H1 (cell line): Measurements from ENCODE around the gene TMEM252. TPM values are rescaled to one million over a fixed set of nuclear protein-coding genes. Genes with fewer than 3 reads are reported as not detected.

Experiments
- CTCF ChIA-PET: fragments of 300-600 bp; sonication (Branson Sonifier 250); formaldehyde crosslinking; loops from one replicate; lab custom pipeline; 2021; ENCODE audit not compliant: partially characterized antibody; lab: Charles Lee
- POLR2A ChIA-PET: fragments of 300-600 bp; sonication (Branson Sonifier 250); formaldehyde crosslinking; loops from one replicate; lab custom pipeline; 2021; ENCODE audit warnings: inconsistent platforms; ENCODE audit not compliant: partially characterized antibody; lab: Charles Lee
- DNase-seq, 2 experiments: peaks; one replicate each; pipeline versions ENCODE4 v3.0.0 to v3.0.0-alpha.2; 2010 to 2022; ENCODE audit warnings: low spot score in 2 of 2, low read depth in 1 of 2, mixed read lengths in 1 of 2
- FAIRE-seq: peaks from 2 replicates; lab custom pipeline; 2011; peaks lifted over from hg19 to GRCh38; lab: Jason Lieb, UNC
- H2AFZ ChIP-seq: 2 replicates; pipeline ENCODE4 v1.8.1; 2012; ENCODE audit warnings: low read length, inconsistent platforms
- H2AK5ac ChIP-seq: 2 replicates; pipeline ENCODE4 v1.6.1; 2013; ENCODE audit warnings: low read depth, low read length
- H2BK120ac ChIP-seq: replicated peaks from 2 replicates; pipeline ENCODE3; 2013; ENCODE audit warnings: low read depth, low read length, inconsistent platforms
- H2BK12ac ChIP-seq: 2 replicates; pipeline ENCODE4 v1.6.1; 2013; ENCODE audit warnings: low read depth, low read length
- H2BK15ac ChIP-seq: 2 replicates; pipeline ENCODE4 v1.6.1; 2013; ENCODE audit warnings: low read length
- H2BK20ac ChIP-seq: 2 replicates; pipeline ENCODE4 v1.6.1; 2013; ENCODE audit warnings: low read length
- H2BK5ac ChIP-seq: 2 replicates; pipeline ENCODE4 v1.6.1; 2013; ENCODE audit warnings: low read depth, low read length
- H3K14ac ChIP-seq: 2 replicates; pipeline ENCODE4 v1.6.1; 2013; ENCODE audit warnings: inconsistent platforms; ENCODE audit not compliant: insufficient read length
- H3K18ac ChIP-seq: 2 replicates; pipeline ENCODE4 v1.6.1; 2013; ENCODE audit warnings: low read length; ENCODE audit errors: extremely low read depth
- H3K23ac ChIP-seq: 2 replicates; pipeline ENCODE4 v1.6.1; 2013; ENCODE audit warnings: inconsistent platforms; ENCODE audit not compliant: insufficient read length
- H3K23me2 ChIP-seq: 2 replicates; pipeline ENCODE4 v1.6.1; 2013; ENCODE audit warnings: low read depth, low read length
- H3K27ac ChIP-seq: 2 replicates; pipeline ENCODE4 v1.6.1; 2011; ENCODE audit warnings: low read depth, low read length, inconsistent platforms
- H3K27me3 ChIP-seq, 4 experiments: replicated peaks in 1 of 4; 1 replicate in 1 of 4; 2 replicates in 3 of 4; pipeline versions ENCODE4 v1.6.1 to v1.8.1; 2011 to 2013; ENCODE audit warnings: low read length in 3 of 4, mild to moderate bottlenecking in 3 of 4, inconsistent platforms in 2 of 4, mixed read lengths in 2 of 4, moderate library complexity in 1 of 4; ENCODE audit not compliant: control insufficient read depth in 3 of 4, insufficient read depth in 3 of 4; ENCODE audit errors: extremely low read depth in 1 of 4
- H3K36me3 ChIP-seq, 4 experiments: 2 replicates each; pipeline versions ENCODE4 v1.6.1 to v1.8.1; 2011 to 2013; ENCODE audit warnings: mild to moderate bottlenecking in 4 of 4, low read length in 3 of 4, moderate library complexity in 2 of 4, control low read depth in 1 of 4, inconsistent platforms in 1 of 4; ENCODE audit not compliant: insufficient read depth in 4 of 4, control insufficient read depth in 2 of 4
- H3K4ac ChIP-seq: replicated peaks from 2 replicates; pipeline ENCODE3; 2013; ENCODE audit warnings: low read length, low read depth, mixed read lengths, inconsistent platforms; ENCODE audit not compliant: insufficient read length
- H3K4me1 ChIP-seq, 4 experiments: replicated peaks in 1 of 4; 1 replicate in 1 of 4; 2 replicates in 3 of 4; pipeline versions ENCODE4 v1.6.1 to v1.8.1; 2011 to 2013; ENCODE audit warnings: low read length in 3 of 4, inconsistent platforms in 2 of 4, mixed read lengths in 1 of 4; ENCODE audit not compliant: insufficient read depth in 4 of 4, control insufficient read depth in 3 of 4
- H3K4me2 ChIP-seq, 2 experiments: 2 replicates each; pipeline versions ENCODE4 v1.6.1 to v1.8.1; 2011 to 2013; ENCODE audit warnings: low read depth in 2 of 2, low read length in 2 of 2, control low read depth in 1 of 2, inconsistent platforms in 1 of 2, mild to moderate bottlenecking in 1 of 2; ENCODE audit not compliant: insufficient read depth in 1 of 2
- H3K4me3 ChIP-seq, 4 experiments: fragments of 200-600, 300-600 bp in 1 of 4; sonication (generic), shearing (Covaris generic), sonication (Bioruptor Twin) in 1 of 4; 2 replicates each; pipeline versions ENCODE4 v1.5.1 to v1.8.1; 2011 to 2016; ENCODE audit warnings: low read length in 4 of 4, low read depth in 3 of 4, control low read depth in 2 of 4, inconsistent platforms in 2 of 4, mild to moderate bottlenecking in 2 of 4, mixed read lengths in 1 of 4, moderate library complexity in 1 of 4; ENCODE audit not compliant: insufficient read depth in 2 of 4; ENCODE audit errors: extremely low read depth in 1 of 4
- H3K56ac ChIP-seq: replicated peaks from 2 replicates; pipeline ENCODE3; 2013; ENCODE audit warnings: low read depth, mild to moderate bottlenecking, mixed read lengths, low read length, inconsistent platforms; ENCODE audit not compliant: insufficient read length
- H3K79me1 ChIP-seq: 2 replicates; pipeline ENCODE4 v1.6.1; 2013; ENCODE audit warnings: low read depth, low read length, control low read depth
- H3K79me2 ChIP-seq, 2 experiments: 2 replicates each; pipeline versions ENCODE4 v1.6.1 to v1.8.1; 2012 to 2013; ENCODE audit warnings: low read length in 2 of 2, mild to moderate bottlenecking in 2 of 2, inconsistent platforms in 1 of 2; ENCODE audit not compliant: insufficient read depth in 2 of 2, control insufficient read depth in 1 of 2
- H3K9ac ChIP-seq, 4 experiments: replicated peaks in 1 of 4; 1 replicate in 1 of 4; 2 replicates in 3 of 4; pipeline versions ENCODE4 v1.6.1 to v1.8.1; 2011 to 2013; ENCODE audit warnings: low read depth in 3 of 4, low read length in 3 of 4, control low read depth in 2 of 4, mild to moderate bottlenecking in 2 of 4, moderate library complexity in 2 of 4, inconsistent platforms in 1 of 4; ENCODE audit errors: extremely low read depth in 1 of 4
- H3K9me3 ChIP-seq, 2 experiments: 2 replicates each; pipeline versions ENCODE4 v1.6.1 to v1.8.1; 2012 to 2013; ENCODE audit warnings: mild to moderate bottlenecking in 2 of 2, moderate library complexity in 2 of 2, control low read depth in 1 of 2, inconsistent platforms in 1 of 2, low read depth in 1 of 2, low read length in 1 of 2, mixed read lengths in 1 of 2; ENCODE audit not compliant: insufficient read depth in 2 of 2
- H4K20me1 ChIP-seq, 2 experiments: replicated peaks in 1 of 2; 2 replicates each; pipeline versions ENCODE3 to v1.8.1; 2011 to 2013; ENCODE audit warnings: inconsistent platforms in 2 of 2, low read length in 2 of 2, mild to moderate bottlenecking in 1 of 2; ENCODE audit not compliant: insufficient read depth in 2 of 2, control insufficient read depth in 1 of 2
- H4K5ac ChIP-seq: 2 replicates; pipeline ENCODE4 v1.6.1; 2013; ENCODE audit warnings: low read length, low read depth, mixed read lengths, inconsistent platforms; ENCODE audit not compliant: insufficient read length
- H4K8ac ChIP-seq: 2 replicates; pipeline ENCODE4 v1.8.0; 2013; ENCODE audit warnings: mild to moderate bottlenecking, moderate library complexity, low read length, inconsistent platforms; ENCODE audit not compliant: insufficient read depth; ENCODE audit errors: extremely low read depth
- H4K91ac ChIP-seq: replicated peaks from 2 replicates; pipeline ENCODE3; 2013; ENCODE audit warnings: low read length, mixed read lengths, inconsistent platforms; ENCODE audit not compliant: insufficient read length
- CBX5 ChIP-seq: fragments of 300-800, 300-1000 bp; sonication (generic); IDR thresholded peaks from 2 replicates; pipeline ENCODE4 v1.7.1; 2016; ENCODE audit warnings: antibody characterized with exemption, low read length, low read depth
- CEBPB ChIP-seq: IDR thresholded peaks from 2 replicates; pipeline ENCODE4 v1.6.1; 2012; ENCODE audit warnings: low read depth, low read length
- CHD1 ChIP-seq: IDR thresholded peaks from 2 replicates; pipeline ENCODE4 v1.6.1; 2012; ENCODE audit warnings: low read depth, low read length, improper control_type of control experiment
- EGR1 ChIP-seq: IDR thresholded peaks from 2 replicates; pipeline ENCODE4 v1.6.1; 2011; ENCODE audit warnings: low read depth, low read length, borderline replicate concordance
- JUN ChIP-seq: IDR thresholded peaks from 2 replicates; pipeline ENCODE4 v1.6.1; 2011; ENCODE audit warnings: low read depth, mild to moderate bottlenecking, improper control_type of control experiment, low read length
- JUND ChIP-seq: IDR thresholded peaks from 2 replicates; pipeline ENCODE4 v1.6.1; 2011; ENCODE audit warnings: mild to moderate bottlenecking, improper control_type of control experiment, low read length
- NRF1 ChIP-seq: IDR thresholded peaks from 2 replicates; pipeline ENCODE4 v1.6.1; 2011; ENCODE audit warnings: mild to moderate bottlenecking, low read depth, low read length, improper control_type of control experiment
- POU5F1 ChIP-seq: IDR thresholded peaks from 2 replicates; pipeline ENCODE4 v1.6.1; 2011; ENCODE audit warnings: low read depth, mild to moderate bottlenecking, low read length, moderate library complexity
- RAD21 ChIP-seq, 2 experiments: IDR thresholded peaks in 1 of 2; conservative IDR thresholded peaks in 1 of 2; 2 replicates each; pipeline ENCODE4 v1.6.1; 2011; ENCODE audit warnings: low read depth in 2 of 2, low read length in 2 of 2, improper control_type of control experiment in 1 of 2, inconsistent platforms in 1 of 2, mild to moderate bottlenecking in 1 of 2, moderate library complexity in 1 of 2
- RFX5 ChIP-seq: IDR thresholded peaks from 2 replicates; pipeline ENCODE4 v1.6.1; 2011; ENCODE audit warnings: low read depth, low read length, improper control_type of control experiment, borderline replicate concordance
- TAF1 ChIP-seq: IDR thresholded peaks from 2 replicates; pipeline ENCODE4 v1.6.1; 2011; ENCODE audit warnings: mild to moderate bottlenecking, low read depth, low read length
- TBP ChIP-seq: IDR thresholded peaks from 2 replicates; pipeline ENCODE4 v1.6.1; 2011; ENCODE audit warnings: low read depth, low read length, improper control_type of control experiment
- YY1 ChIP-seq: IDR thresholded peaks from 2 replicates; pipeline ENCODE4 v1.6.1; 2011; ENCODE audit warnings: low read depth, mild to moderate bottlenecking, low read length
- WGBS, 2 experiments: shearing (Covaris generic) in 1 of 2; methylation state at CpG; one replicate each; pipeline versions ENCODE4 v1.1.6 to v1.1.7; 2013 to 2015; ENCODE audit warnings: low lambda C conversion rate in 2 of 2, mixed read lengths in 2 of 2, inconsistent platforms in 1 of 2, low coverage in 1 of 2, missing lambda C conversion rate in 1 of 2; ENCODE audit not compliant: insufficient replicate concordance in 2 of 2, insufficient coverage in 1 of 2, insufficient read length in 1 of 2; ENCODE audit errors: extremely low coverage in 1 of 2, missing lambda C conversion rate in 1 of 2; 5-methylcytosine and 5-hydroxymethylcytosine counted together
- polyA plus RNA-seq, 7 experiments: library from polyadenylated mRNA; depleted of rRNA in 3 of 7; stranded (reverse) in 5 of 7; unstranded in 2 of 7; fragments of >200 nt in 5 of 7; fragments of 200-250 nt in 2 of 7; gene quantifications; 1 replicate in 5 of 7; 2 replicates in 1 of 7; 4 replicates in 1 of 7; pipeline versions ENCODE4 v1.2.1 to v1.2.3, GENCODE V29; 2011 to 2013; ENCODE audit warnings: missing spikeins in 2 of 7, mixed read lengths in 2 of 7
- total RNA-seq: library from RNA; stranded (reverse); fragmentation: NEBNext Ultra II Directional; extraction: Animal tissue kit (Norgen Biotek cat#: 25700); gene quantifications from 2 replicates; pipeline ENCODE4 v1.2.1, GENCODE V29; 2021
- TF ChIP-seq, protein P1 (sequence below): IDR thresholded peaks from 2 replicates; pipeline ENCODE4 v1.6.1; 2011; ENCODE audit warnings: low read length, improper control_type of control experiment

TMEM252 gene
- total and polyA plus RNA-seq, 2 of the 8 experiments (the other 6 are each of a cell fraction or from before 2014, with no cell fraction given): not detected

DNA sequence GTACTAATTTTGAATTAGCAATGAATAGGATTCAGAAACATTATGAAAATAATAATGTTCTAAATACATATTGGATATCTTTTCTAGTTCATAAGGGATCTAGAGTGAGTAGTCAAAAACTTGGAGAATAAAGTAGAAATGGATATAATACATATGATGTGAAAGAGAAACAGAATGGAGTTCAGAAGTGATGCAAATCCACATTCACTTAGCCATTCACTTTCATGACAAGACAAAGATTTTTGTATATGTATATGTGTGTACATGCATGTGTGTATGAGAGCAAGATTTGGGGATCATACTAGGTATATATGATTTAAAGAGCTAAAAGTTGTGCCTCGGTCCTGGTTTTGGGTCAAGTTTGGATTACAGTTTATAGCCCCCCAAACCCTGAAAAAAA lies 34.1 kb downstream of the TMEM252 start:
- Histone ChIP-seq H3K9ac (no peak overlapping the region), H3K9me3 (no peaks in the 10 kb centered on the region; a peak in 1 of 4 replicates), H3K79me2 (no peaks in the 10 kb centered on the region), H2AK5ac (no peak overlapping the region), H3K79me1 (no peaks in the 10 kb centered on the region), H3K4ac (no peak overlapping the region), H2AFZ (no peak overlapping the region), H3K23me2 (no peaks in the 10 kb centered on the region), H3K4me1 (no peaks in the 10 kb centered on the region), H3K4me2 (no peak overlapping the region), H2BK12ac (no peak overlapping the region), H4K20me1 (peaks cover 4 to 13% of the 10 kb centered on the region in 2 experiments), H2BK20ac (no peak overlapping the region), H3K18ac (no peak overlapping the region), H3K56ac (no peak overlapping the region), H3K36me3 (no peaks in the 10 kb centered on the region), H3K4me3 (no peak overlapping the region), H4K5ac (no peak overlapping the region), H2BK5ac (no peak overlapping the region), H3K23ac (no peak overlapping the region), H3K14ac (no peak overlapping the region), H2BK120ac (no peak overlapping the region), H3K27ac (no peak overlapping the region), H4K8ac (no peak overlapping the region), H4K91ac (no peak overlapping the region), H3K27me3 (peaks cover 38 to 83% (median 70%) of the 10 kb centered on the region in 4 experiments), H2BK15ac (no peak overlapping the region)
- 82% methylated on average over 1 of the region's 1 CpG; no CpG with 5 or more reads in 1 of the 2 experiments for WGBS, 2 experiments
- TF ChIP-seq, protein P1, sequence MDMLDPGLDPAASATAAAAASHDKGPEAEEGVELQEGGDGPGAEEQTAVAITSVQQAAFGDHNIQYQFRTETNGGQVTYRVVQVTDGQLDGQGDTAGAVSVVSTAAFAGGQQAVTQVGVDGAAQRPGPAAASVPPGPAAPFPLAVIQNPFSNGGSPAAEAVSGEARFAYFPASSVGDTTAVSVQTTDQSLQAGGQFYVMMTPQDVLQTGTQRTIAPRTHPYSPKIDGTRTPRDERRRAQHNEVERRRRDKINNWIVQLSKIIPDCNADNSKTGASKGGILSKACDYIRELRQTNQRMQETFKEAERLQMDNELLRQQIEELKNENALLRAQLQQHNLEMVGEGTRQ: no peak
- TF ChIP-seq CEBPB: no peak
- no peak for TF ChIP-seq JUN
- TF ChIP-seq RFX5: no peak
- no peak for TF ChIP-seq TAF1
- TF ChIP-seq JUND: no peak
- TF ChIP-seq CBX5: no peak
- no peak for TF ChIP-seq RAD21 (IDR thresholded peaks at IDR 0.05 in 1 of 2, conservative IDR thresholded peaks at IDR 0.05 in 1 of 2; ENCODE audit: low read depth in 2 of 2, low read length in 2 of 2)
- TF ChIP-seq TBP: no peak
- no peak for TF ChIP-seq CHD1
- TF ChIP-seq POU5F1: no peak
- TF ChIP-seq NRF1: no peak
- TF ChIP-seq EGR1: no peak
- TF ChIP-seq YY1: no peak
- FAIRE-seq: no peak
- POLR2A ChIA-PET: no interaction called here
- CTCF ChIA-PET: interaction anchor here (0.8 to 4.7 kb wide), 14 partner anchors 9 to 164 kb away, joined by 3 to 25 read pairs (median 4); no protein-coding TSS in a partner anchor
- no peak for DNase-seq
